GM19455 (cell line): ENCODE results near the gene SLC4A11.

Experiments used
- ATAC-seq: cut with Tn5 transposase; IDR thresholded peaks from one replicate; pipeline ENCODE4 v1.9.1; 2021; ENCODE audit not compliant: unreplicated experiment

SLC4A11 gene

GRCh38 chr20:3247638-3248037 lies 8.6 kb upstream of the SLC4A11 start:
- ATAC-seq = no peak

DNA sequence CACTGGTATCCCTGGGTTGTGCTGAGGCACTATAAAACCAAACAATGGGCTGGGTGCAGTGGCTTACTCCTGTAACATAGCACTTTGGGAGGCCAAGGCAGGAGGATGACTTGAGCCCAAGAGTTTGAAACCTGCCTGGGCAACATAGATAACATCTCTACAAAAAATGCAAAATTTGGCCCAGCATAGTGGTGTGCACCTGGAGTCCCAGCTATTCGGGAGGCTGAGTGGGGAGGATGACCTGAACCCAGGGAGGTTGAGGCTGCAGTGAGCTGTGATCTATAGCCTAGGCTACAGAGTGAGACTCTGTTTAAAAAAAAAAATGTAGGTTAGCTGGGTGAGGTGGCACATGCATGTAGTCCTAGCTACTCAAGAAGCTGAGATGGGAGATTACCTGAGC lies 7.7 kb upstream of the SLC4A11 start:
- no peak for ATAC-seq

DNA sequence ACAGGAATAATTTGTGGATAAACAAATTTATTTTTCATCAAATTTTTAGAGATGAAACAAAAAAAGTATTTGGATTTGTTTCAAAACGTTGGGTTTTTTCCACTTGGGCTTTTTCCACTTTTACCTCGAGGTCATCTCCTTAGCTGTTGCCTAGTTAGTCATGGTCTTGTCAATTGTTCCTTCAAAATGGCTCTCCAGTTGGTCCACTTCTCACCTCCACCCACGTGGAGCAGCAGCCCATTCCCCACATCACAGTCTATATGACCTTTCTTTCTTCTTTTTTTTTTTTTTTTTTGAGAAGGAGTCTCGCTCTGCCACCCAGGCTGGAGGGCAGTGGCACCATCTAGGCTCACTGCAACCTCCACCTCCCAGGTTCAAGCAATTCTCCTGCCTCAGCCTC lies 6.7 kb upstream of the SLC4A11 start:
- no peak for ATAC-seq

DNA sequence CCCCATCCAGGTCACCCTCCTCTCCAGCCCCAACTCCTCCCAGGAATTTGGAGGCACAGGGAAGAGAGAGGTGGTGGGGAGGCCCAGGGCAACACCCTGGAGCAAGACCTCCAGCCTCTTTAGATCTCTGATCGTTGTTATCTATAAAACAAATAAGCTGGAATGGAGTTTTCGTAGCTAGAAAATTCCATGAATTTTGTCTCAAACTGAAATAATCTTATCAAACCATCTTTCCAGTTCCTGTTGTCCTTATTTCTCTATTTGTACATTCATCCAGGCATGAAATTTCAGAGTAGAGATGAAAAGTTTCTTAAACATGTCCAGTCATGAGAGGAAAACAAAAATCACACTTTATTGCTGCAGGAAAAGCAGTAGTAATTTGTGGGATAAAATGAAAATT lies 6.2 kb upstream of the SLC4A11 start:
- ATAC-seq = no peak

DNA sequence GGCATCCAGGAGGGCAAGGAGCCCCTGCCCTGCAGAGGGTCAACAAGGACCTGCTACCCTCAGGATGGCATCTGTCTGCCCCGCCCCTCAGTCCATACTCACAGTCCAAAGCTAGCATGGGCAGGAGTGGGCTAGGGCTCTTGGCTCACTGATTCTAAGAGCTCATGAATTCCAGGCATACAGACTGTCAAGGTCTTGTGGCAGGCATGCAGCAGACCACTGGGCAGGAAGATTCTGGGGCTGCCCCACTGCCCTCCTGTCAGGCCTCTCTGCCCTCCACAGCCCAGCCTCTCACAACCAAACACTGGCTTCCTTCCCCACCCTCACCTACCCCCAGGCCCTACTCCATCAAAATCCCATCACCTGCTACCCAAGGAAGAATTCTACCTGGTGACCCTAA lies 5.6 kb upstream of the SLC4A11 start:
- ATAC-seq = no peak

DNA sequence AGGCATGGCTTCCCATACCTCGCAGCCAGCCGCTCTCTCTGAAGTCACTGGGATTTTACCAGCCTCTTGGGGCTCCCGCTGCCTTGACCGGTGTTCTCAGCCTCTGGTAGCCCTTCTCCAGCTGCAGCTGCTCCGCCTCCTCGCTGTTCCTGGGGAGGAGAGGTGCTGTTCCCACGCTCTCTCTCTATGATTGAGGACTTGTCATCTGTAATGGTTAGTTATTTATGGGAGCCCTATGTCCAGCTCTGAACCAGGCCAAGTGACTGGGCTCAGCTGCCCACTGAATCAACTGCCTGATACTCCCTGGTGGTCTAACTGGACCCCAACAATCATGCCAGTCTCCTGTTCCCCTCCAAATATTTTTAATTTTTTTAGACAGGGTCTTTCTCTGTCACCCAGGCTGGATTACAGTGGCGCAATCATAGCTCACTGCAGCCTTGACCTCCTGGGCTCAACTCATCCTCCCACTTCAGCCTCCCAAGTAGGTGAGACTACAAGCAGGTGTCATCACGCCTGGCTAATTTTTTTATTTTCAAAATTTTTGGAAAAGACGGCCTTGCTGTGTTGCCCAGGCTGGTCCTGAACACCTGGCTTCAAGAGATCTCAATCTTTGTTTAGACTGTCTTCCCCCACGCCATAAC lies 4.8 kb upstream of the SLC4A11 start:
- ATAC-seq = no peak

- ATAC-seq = no peak
Observed at GRCh38 chr20:3242172-3242692, 3.2 kb upstream of the SLC4A11 start.

DNA sequence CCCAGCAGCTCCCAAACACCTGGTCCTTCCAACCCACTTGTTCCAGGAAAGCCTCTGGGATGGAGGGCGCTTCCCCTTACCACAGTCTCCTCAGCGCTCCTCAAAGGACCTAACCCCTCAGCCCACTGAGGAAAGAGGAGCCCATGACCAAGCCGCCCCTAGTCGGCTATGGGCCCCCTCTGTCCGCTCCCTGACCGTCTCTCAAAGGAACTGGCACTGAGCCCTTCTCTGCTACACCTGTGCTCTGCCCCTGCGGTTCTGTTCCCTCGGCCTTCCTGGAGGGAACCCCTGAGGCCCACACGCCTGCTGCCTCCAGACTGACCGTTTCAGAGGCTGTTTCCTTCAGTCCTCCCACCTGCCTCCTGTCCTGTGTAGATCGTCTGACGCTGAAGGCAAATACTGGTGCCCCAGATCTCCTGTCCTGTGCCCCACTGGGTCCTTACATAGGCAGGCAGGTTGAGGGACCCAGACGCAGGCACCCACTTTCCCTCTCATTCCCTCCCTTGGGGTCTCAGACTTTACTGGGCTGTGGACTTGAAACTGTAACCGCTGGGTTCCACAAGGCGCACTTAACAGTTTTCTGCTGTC lies 1.9 kb upstream of the SLC4A11 start:
- ATAC-seq = no peak

GRCh38 chr20:3239867-3240775 lies 1.1 kb upstream of the SLC4A11 start:
- ATAC-seq = no peak

DNA sequence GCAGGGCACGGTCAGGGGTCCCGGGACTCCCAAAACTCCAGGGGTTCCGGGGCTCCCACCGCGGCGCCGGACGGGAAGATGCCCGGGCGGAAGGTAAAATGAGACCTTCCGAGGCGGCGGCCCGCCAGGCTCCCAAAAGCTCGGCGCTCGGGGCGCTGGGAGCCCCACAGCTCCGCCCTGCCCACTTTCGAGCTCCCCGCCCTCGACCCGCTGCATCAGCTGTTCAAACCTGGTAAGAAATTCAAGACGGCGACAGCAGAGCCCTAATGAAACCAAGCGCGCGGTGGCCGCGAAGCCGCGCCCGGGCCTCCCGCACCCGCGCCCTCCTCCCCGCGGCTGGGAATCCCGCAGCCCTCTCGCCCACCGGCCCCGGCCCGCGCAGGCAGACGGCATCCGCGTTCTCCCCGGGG lies 369 bp downstream of the SLC4A11 start:
- ATAC-seq = peak; percentile 47

DNA sequence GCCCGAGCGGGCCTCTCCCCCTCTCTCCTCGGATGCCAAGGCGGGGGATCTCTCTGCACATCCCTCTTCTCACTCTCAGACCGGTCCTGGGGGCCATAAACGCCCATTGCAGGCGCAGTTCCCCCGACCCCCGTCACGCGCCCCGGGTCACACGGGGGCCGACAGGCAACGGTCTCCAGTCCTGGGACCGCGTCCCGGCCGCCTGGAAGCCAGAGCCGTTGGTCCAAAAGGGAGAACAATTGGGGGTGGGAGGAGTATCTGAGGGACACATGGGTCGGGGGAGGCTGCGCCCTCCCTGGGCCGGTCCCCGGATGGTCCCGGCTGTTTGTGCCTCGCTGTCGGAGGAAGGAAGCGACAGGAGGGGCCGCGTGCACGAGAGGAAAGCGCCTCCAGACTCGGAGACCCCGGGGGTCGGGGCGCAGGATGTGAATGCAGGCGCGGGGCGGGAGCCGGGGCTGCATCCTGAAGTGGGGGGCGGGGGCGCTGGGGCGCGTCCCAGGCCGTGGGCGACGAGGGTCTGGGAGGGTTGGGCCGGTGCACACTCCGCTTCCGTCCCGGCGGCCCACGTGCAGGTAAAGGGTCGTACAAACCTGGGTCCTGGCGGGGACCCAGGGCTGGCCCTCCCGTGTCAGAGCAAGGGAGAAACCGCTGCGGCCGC lies 903 bp downstream of the SLC4A11 start:
- ATAC-seq = peak; percentile 22

- ATAC-seq = no peak
Observed at GRCh38 chr20:3237011-3237957, 1.7 kb downstream of the SLC4A11 start.

DNA sequence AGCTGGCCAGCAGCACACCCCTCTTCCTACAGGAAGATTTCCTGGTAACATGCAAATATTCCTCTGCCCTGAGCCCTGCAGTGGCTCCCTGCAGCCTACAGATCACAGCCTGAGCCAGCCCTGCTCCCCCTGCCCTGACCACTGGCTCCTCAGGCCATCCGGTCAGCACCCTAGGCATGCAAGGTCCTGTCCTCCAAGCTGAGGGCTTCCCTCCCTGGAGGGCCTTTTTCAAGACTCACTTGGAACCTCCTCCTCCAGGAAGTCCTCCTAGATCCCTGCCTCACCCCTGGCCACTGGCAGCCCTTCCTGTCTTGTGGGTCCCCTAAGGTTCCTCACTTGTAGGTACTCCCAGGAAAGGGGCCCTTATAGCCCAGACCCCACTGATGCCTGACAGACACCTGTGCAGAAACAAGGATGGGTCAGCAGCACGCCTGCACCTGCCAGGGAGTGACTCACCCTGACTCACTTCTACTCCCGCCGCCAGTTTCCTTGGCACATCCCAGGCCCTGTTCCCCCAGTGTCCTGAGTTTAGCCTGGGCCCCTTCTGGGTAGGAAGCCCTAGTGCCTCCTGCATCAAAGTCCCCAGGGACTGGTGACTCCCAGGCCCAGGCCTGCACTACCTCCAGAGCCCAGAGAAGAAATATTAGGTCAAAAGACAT lies 3.2 kb downstream of the SLC4A11 start:
- ATAC-seq = no peak

GRCh38 chr20:3233991-3234498 lies 4.9 kb downstream of the SLC4A11 start:
- no peak for ATAC-seq

GRCh38 chr20:3233131-3233990 lies 5.6 kb downstream of the SLC4A11 start:
- ATAC-seq = no peak

- no peak for ATAC-seq
Observed at GRCh38 chr20:3231889-3232588, 7.0 kb downstream of the SLC4A11 start.

DNA sequence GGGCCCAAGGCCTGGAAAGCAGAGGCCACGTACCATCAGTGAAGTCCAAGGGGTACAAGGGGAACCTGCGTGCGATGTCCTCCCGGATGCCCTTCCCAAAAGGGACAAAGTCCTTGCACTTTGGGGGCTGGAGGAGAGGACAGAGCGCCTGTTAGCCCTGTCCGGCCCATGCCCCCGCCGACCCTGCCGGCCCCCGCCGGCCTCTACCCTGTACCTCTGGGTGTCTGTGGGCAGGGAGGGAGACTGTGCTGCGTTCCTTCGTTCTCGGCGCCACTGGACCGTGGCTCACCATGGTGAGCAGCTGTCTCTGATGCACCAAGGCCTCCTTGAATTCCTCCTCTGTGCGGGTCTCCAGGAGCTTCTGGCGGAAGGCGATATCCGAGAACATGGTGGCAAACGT lies 7.9 kb downstream of the SLC4A11 start:
- ATAC-seq = no peak

DNA sequence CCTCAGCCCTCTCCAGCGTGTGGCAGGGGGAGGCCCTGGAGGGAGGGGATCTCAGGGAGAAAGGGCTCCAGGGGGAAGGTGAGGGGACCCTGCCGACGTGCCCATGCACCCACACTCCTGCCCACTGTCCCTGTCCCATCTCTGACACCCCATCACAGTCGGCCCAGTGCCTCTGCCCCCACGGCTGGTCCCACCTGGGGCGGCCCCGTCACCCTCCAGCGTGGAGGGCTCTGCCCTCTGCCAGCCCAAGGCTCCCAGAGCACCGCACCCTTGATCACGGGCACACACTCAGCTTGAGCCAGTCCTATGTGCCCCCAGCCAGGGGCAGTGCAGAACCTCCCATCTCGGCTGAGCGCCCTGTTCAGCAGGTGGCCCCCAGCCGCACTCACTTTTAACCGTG lies 9.2 kb downstream of the SLC4A11 start:
- no peak for ATAC-seq
